ENCODE data around the gene PURB. TPM values are rescaled to one million over a fixed set of nuclear protein-coding genes. Genes with fewer than 3 reads are reported as not detected.

PURB gene
- total and polyA plus RNA-seq, 9 of the 15 experiments (the other 6 are each of a cell fraction or from before 2014, with no cell fraction given) = 1.6 to 14.1 (median 8.8) TPM

DNA sequence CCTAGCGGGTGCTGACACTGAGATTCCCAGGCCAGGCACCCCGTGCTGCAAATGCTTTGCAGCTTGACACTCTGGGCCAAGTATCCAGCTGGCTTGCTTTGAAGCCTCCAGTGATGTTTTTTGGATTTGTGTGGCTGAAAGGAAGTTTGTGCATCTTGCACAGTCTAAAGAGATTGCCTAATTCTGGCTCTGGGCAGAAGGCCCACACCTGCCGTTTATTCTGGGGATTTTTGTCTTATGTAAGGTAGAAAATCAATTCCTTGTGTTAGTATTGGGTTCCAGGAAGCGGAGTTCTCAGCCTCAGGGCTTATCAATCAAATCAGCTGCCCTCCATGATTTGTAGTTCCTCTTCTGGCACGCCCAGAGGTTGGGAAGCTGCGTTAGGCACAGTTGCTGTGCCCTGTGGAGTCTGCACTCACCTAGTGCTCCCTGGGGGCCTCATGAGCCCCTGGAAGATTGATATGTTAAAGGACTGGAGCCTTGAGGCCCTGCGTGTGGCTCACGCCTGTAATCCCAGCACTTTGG, 8.4 kb upstream of the PURB start:
- Histone ChIP-seq H4K20me1 (replicated peaks; ENCODE audit: control insufficient read depth, insufficient read depth, low read length) (no peaks in the 10 kb centered on the region), H3K27ac (ENCODE audit: extremely low read depth, low read depth, low read length) (no peak overlapping the region), H3K9ac (ENCODE audit: insufficient read depth in 1 of 2, low read depth in 2 of 2, low read length in 2 of 2) (peak overlapping the region in 1 of 2 experiments; percentile 65; a peak in 1 of 4 replicates), H3K4me1 (replicated peaks in 1 of 2; ENCODE audit: control insufficient read depth in 2 of 2, insufficient read depth in 2 of 2, low read length in 2 of 2) (peaks cover 0 to 3% of the 10 kb centered on the region in 2 experiments; a peak in 1 of 5 replicates), H3K27me3 (ENCODE audit: control insufficient read depth in 2 of 2, insufficient read depth in 2 of 2, low read length in 2 of 2) (no peaks in the 10 kb centered on the region), H3K9me1 (ENCODE audit: control insufficient read depth, insufficient read depth, low read length) (no peaks in the 10 kb centered on the region), H3K9me3 (replicated peaks; ENCODE audit: control insufficient read depth, insufficient read depth, low read depth, low read length) (no peaks in the 10 kb centered on the region), H3K36me3 (ENCODE audit: control insufficient read depth, insufficient read depth, low read length) (no peaks in the 10 kb centered on the region), H3K4me3 (no peak overlapping the region), H3K79me2 (ENCODE audit: control insufficient read depth, insufficient read depth, low read length) (no peaks in the 10 kb centered on the region), H3K4me2 (ENCODE audit: insufficient read depth, low read length) (no peak overlapping the region), H2AFZ (ENCODE audit: low read depth, low read length) (no peak overlapping the region)
- peak; percentile 16; the same call in 1 of the 3 replicates for ATAC-seq
- CTCF ChIA-PET (ENCODE audit: low intra/inter-chr PET ratio) = no interaction called here
- DNase-seq (ENCODE audit: extremely low read depth in 1 of 4, low spot score in 3 of 4) = no peak
- intact Hi-C loops (cut with micrococcal nuclease) = no loop called here
- in situ Hi-C loops (cut with MboI) = no loop called here
- no TSS peak for BruUV-seq (replicated peaks)
- POLR2A ChIA-PET = interaction anchor here (0.6 to 3.9 kb wide), 4 partner anchors 9 to 25 kb away, joined by 3 to 20 read pairs (median 6); partner anchors contain the start of gene PURB
- WGBS (ENCODE audit: insufficient coverage, low coverage, missing lambda C conversion rate) = 24% methylated on average over 8 of the region's 8 CpGs
- FAIRE-seq = no peak
- TF ChIP-seq MEIS2 (IDR thresholded peaks at IDR 0.05; ENCODE audit: partially characterized antibody) = peak; percentile 75
- TF ChIP-seq NFIC (IDR thresholded peaks at IDR 0.05) = no peak
- TF ChIP-seq, protein P1, sequence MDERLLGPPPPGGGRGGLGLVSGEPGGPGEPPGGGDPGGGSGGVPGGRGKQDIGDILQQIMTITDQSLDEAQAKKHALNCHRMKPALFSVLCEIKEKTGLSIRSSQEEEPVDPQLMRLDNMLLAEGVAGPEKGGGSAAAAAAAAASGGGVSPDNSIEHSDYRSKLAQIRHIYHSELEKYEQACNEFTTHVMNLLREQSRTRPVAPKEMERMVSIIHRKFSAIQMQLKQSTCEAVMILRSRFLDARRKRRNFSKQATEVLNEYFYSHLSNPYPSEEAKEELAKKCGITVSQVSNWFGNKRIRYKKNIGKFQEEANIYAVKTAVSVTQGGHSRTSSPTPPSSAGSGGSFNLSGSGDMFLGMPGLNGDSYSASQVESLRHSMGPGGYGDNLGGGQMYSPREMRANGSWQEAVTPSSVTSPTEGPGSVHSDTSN (CRISPR knock-in tag; IDR thresholded peaks at IDR 0.05; ENCODE audit: low read depth) = no peak
- TF ChIP-seq, protein P1 (tag; conservative IDR thresholded peaks at IDR 0.05; ENCODE audit: low read depth) = peak; percentile 52; the same call in 1 of the 2 replicates
- no peak for TF ChIP-seq MIER1 (IDR thresholded peaks at IDR 0.05; ENCODE audit: low read depth)
- TF ChIP-seq, protein P2, sequence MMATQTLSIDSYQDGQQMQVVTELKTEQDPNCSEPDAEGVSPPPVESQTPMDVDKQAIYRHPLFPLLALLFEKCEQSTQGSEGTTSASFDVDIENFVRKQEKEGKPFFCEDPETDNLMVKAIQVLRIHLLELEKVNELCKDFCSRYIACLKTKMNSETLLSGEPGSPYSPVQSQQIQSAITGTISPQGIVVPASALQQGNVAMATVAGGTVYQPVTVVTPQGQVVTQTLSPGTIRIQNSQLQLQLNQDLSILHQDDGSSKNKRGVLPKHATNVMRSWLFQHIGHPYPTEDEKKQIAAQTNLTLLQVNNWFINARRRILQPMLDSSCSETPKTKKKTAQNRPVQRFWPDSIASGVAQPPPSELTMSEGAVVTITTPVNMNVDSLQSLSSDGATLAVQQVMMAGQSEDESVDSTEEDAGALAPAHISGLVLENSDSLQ (IDR thresholded peaks at IDR 0.05) = peak; percentile 50; the same call in 1 of the 2 replicates

Data from K562 (cell line).